Caco-2 (cell line): ENCODE results near the gene DKK2. TPM values are rescaled to one million over a fixed set of nuclear protein-coding genes. Genes with fewer than 3 reads are reported as not detected.
"Not testable (repeated sequence)": the region's sequence is repeated elsewhere in the genome, so short reads cannot be mapped to it uniquely, and the experiment has no call there.

Source experiments
- BruUV-seq: library from RNA; stranded (reverse); fragments of 400-500 nt; replicated peaks from 2 replicates; lab custom pipeline; 2021; lab: Mats Ljungman, UMichigan
- CTCF ChIA-PET: fragments of 300-600 bp; sonication (Branson Sonifier 250); formaldehyde crosslinking; loops from one replicate; lab custom pipeline; 2022; ENCODE audit warnings: antibody characterized with exemption; lab: Charles Lee
- POLR2A ChIA-PET: fragments of 300-600 bp; sonication (Branson Sonifier 250); formaldehyde crosslinking; loops from one replicate; lab custom pipeline; 2022; ENCODE audit warnings: antibody characterized with exemption; lab: Charles Lee
- DNase-seq, 2 experiments: peaks; one replicate each; pipeline versions ENCODE4 v3.0.0 to v3.0.0-alpha.2; 2020 to 2022
- H3K27me3 ChIP-seq: replicated peaks from 2 replicates; pipeline ENCODE4 v1.6.0; 2011; ENCODE audit warnings: low read length; ENCODE audit not compliant: control insufficient read depth, insufficient read depth
- H3K36me3 ChIP-seq: 2 replicates; pipeline ENCODE4 v1.5.1; 2011; ENCODE audit warnings: low read length; ENCODE audit not compliant: control insufficient read depth, insufficient read depth
- H3K4me1 ChIP-seq: fragments of 250-450 bp; sonication (Bioruptor Pico); 2 replicates; pipeline ENCODE4 v1.5.1; 2020; ENCODE audit warnings: mild to moderate bottlenecking
- H3K4me3 ChIP-seq: 2 replicates; pipeline ENCODE4 v1.5.1; 2011; ENCODE audit warnings: low read depth, mild to moderate bottlenecking, control low read depth, low read length
- H3K9me3 ChIP-seq: fragments of 250-450 bp; sonication (Bioruptor Pico); 2 replicates; pipeline ENCODE4 v1.5.1; 2020; ENCODE audit warnings: mild to moderate bottlenecking, moderate library complexity
- H3K27ac Mint-ChIP-seq: one replicate; pipeline ENCODE4 v1.8.0; 2022; ENCODE audit warnings: mixed read lengths; ENCODE audit not compliant: unreplicated experiment
- H3K27me3 Mint-ChIP-seq: one replicate; pipeline ENCODE4 v1.8.0; 2022; ENCODE audit warnings: mixed read lengths; ENCODE audit not compliant: insufficient read depth, unreplicated experiment
- H3K36me3 Mint-ChIP-seq: one replicate; pipeline ENCODE4 v1.8.0; 2022; ENCODE audit warnings: mild to moderate bottlenecking, mixed read lengths; ENCODE audit not compliant: insufficient read depth, unreplicated experiment
- H3K4me1 Mint-ChIP-seq: one replicate; pipeline ENCODE4 v1.8.0; 2022; ENCODE audit warnings: low read depth, mixed read lengths; ENCODE audit not compliant: unreplicated experiment
- H3K4me3 Mint-ChIP-seq: one replicate; pipeline ENCODE4 v1.8.0; 2022; ENCODE audit warnings: mild to moderate bottlenecking, moderate library complexity, mixed read lengths; ENCODE audit not compliant: unreplicated experiment
- H3K9me3 Mint-ChIP-seq: one replicate; pipeline ENCODE4 v1.8.0; 2022; ENCODE audit warnings: mixed read lengths; ENCODE audit not compliant: unreplicated experiment
- CTCF ChIP-seq, 2 experiments: fragments of 200-600 bp in 1 of 2; IDR thresholded peaks; 1 replicate in 1 of 2; 2 replicates in 1 of 2; pipeline versions ENCODE4 v1.5.1 to v1.8.0; 2011 to 2022; ENCODE audit warnings: antibody characterized with exemption in 1 of 2, control low read depth in 1 of 2, inconsistent platforms in 1 of 2, low read depth in 1 of 2, low read length in 1 of 2, mild to moderate bottlenecking in 1 of 2, moderate library complexity in 1 of 2; ENCODE audit not compliant: insufficient read depth in 1 of 2, severe bottlenecking in 1 of 2, unreplicated experiment in 1 of 2
- intact Hi-C: fragments of 100-400 bp; cut with micrococcal nuclease; formaldehyde crosslinking; loops from one replicate; pipeline ENCODE4 v1.10.0; 2022; ENCODE audit not compliant: unreplicated experiment
- total RNA-seq: library from RNA; stranded (reverse); gene quantifications from 2 replicates; pipeline ENCODE4 v1.2.3, GENCODE V29; 2022

DKK2 gene
- total RNA-seq, 1 experiment from 2014 or later = not detected

- no peaks in the 10 kb centered on the region for H3K4me1 ChIP-seq
- intact Hi-C loops = no loop called here
- POLR2A ChIA-PET = no interaction called here
- Mint-ChIP-seq H3K4me1 (no peaks in the 10 kb centered on the region), H3K9me3 (no peaks in the 10 kb centered on the region), H3K4me3 (no peak overlapping the region), H3K27me3 (peaks cover 6% of the 10 kb centered on the region), H3K27ac (no peak overlapping the region), H3K36me3 (no peaks in the 10 kb centered on the region)
- CTCF ChIA-PET = no interaction called here
- TF ChIP-seq CTCF (IDR thresholded peaks at IDR 0.05; ENCODE audit: insufficient read depth in 1 of 2, low read depth in 1 of 2, low read length in 1 of 2, severe bottlenecking in 1 of 2, unreplicated experiment in 1 of 2) = no peak
- H3K9me3 ChIP-seq = no peaks in the 10 kb centered on the region
- no peak overlapping the region for H3K4me3 ChIP-seq
- no TSS peak for BruUV-seq
- H3K36me3 ChIP-seq = no peaks in the 10 kb centered on the region
- DNase-seq = no peak
- H3K27me3 ChIP-seq = no peaks in the 10 kb centered on the region
These were observed 126.5 kb downstream of the DKK2 start for GRCh38 chr4:106909486-106910188.

- H3K27me3 Mint-ChIP-seq, BruUV-seq, H3K27me3 ChIP-seq, H3K9me3 ChIP-seq, H3K4me3 ChIP-seq, intact Hi-C loops, H3K27ac Mint-ChIP-seq, H3K36me3 ChIP-seq, H3K36me3 Mint-ChIP-seq, H3K4me1 ChIP-seq, H3K4me1 Mint-ChIP-seq, POLR2A ChIA-PET, H3K4me3 Mint-ChIP-seq, H3K9me3 Mint-ChIP-seq, CTCF ChIA-PET, DNase-seq: not testable (repeated sequence)
These were observed 128.1 kb downstream of the DKK2 start for GRCh38 chr4:106908049-106908448.

- no TSS peak for BruUV-seq
- no peaks in the 10 kb centered on the region for H3K36me3 Mint-ChIP-seq
- H3K4me3 ChIP-seq = no peak overlapping the region
- H3K27ac Mint-ChIP-seq = no peak overlapping the region
- no peaks in the 10 kb centered on the region for H3K4me1 ChIP-seq
- ChIA-PET CTCF (no interaction called here), POLR2A (no interaction called here)
- H3K9me3 ChIP-seq = no peaks in the 10 kb centered on the region
- no peaks in the 10 kb centered on the region for H3K27me3 ChIP-seq
- H3K9me3 Mint-ChIP-seq = no peaks in the 10 kb centered on the region
- peaks cover 7% of the 10 kb centered on the region for H3K27me3 Mint-ChIP-seq
- no peak for TF ChIP-seq CTCF (IDR thresholded peaks at IDR 0.05; ENCODE audit: insufficient read depth in 1 of 2, low read depth in 1 of 2, low read length in 1 of 2, severe bottlenecking in 1 of 2, unreplicated experiment in 1 of 2)
- no peak overlapping the region for H3K4me3 Mint-ChIP-seq
- no peak for DNase-seq
- intact Hi-C loops = no loop called here
- no peaks in the 10 kb centered on the region for H3K36me3 ChIP-seq
- no peaks in the 10 kb centered on the region for H3K4me1 Mint-ChIP-seq
These were observed 128.9 kb downstream of the DKK2 start for GRCh38 chr4:106907216-106907615.
